ENCODE results near the gene NASP. TPM values are rescaled to one million over a fixed set of nuclear protein-coding genes. Genes with fewer than 3 reads are reported as not detected.

NASP gene
- total and polyA plus RNA-seq, 2 donors (not counting 3 experiments of a cell fraction or from before 2014, with no cell fraction given) = 101 to 149 TPM

- no peak overlapping the region for H2AFZ ChIP-seq (ENCODE audit: low read depth, low read length)
- CTCF ChIA-PET = no interaction called here
Observed at GRCh38 chr1:45541193-45541592, 42.6 kb upstream of the NASP start.

GRCh38 chr1:45542591-45542990 lies 41.2 kb upstream of the NASP start:
- H3K9me3 ChIP-seq (replicated peaks; ENCODE audit: control insufficient read depth, insufficient read depth, low read length) = no peaks in the 10 kb centered on the region
- POLR2A ChIA-PET = interaction anchor here (8.2 kb wide), 1 partner anchor 22 kb away, joined by 83 read pairs; the partner anchor contains the start of gene PRDX1
- CTCF ChIA-PET = interaction anchor here (0.8 to 3.2 kb wide), 4 partner anchors 8 to 29 kb away, joined by 3 to 12 read pairs (median 4); partner anchors contain the start of gene AKR1A1
- no peaks in the 10 kb centered on the region for H3K9me1 ChIP-seq (replicated peaks; ENCODE audit: control insufficient read depth, extremely low read depth, insufficient read depth, low read length)
- H3K79me2 ChIP-seq (ENCODE audit: control insufficient read depth, insufficient read depth, low read length) = no peaks in the 10 kb centered on the region
- FAIRE-seq = peak; percentile 63
- no peak overlapping the region for H2AFZ ChIP-seq (ENCODE audit: low read depth, low read length)
- intact Hi-C loops (cut with micrococcal nuclease) = no loop called here
- H3K36me3 ChIP-seq (ENCODE audit: control insufficient read depth in 2 of 2, extremely low read depth in 1 of 2, insufficient read depth in 2 of 2, low read length in 2 of 2) = no peaks in the 10 kb centered on the region
- H3K27me3 ChIP-seq (ENCODE audit: control insufficient read depth in 2 of 2, insufficient read depth in 2 of 2, low read length in 2 of 2) = no peaks in the 10 kb centered on the region
- dilution Hi-C loops (cut with MboI; ENCODE audit: extremely low pct_ligation_motif_present, low sequenced_read_pairs) = no loop called here
- H4K20me1 ChIP-seq (replicated peaks; ENCODE audit: control insufficient read depth, extremely low read depth, insufficient read depth, low read length) = no peaks in the 10 kb centered on the region
- no peak overlapping the region for H3K4me3 ChIP-seq (replicated peaks in 1 of 3; ENCODE audit: insufficient read depth in 1 of 3, low read depth in 1 of 3, low read length in 3 of 3)
- H3K4me2 ChIP-seq (ENCODE audit: insufficient read depth, low read length) = no peak overlapping the region
- H3K4me1 ChIP-seq (ENCODE audit: control insufficient read depth, extremely low read depth, insufficient read depth, low read length) = peaks cover 27% of the 10 kb centered on the region
- BruUV-seq (replicated peaks) = no TSS peak
- H3K27ac ChIP-seq (ENCODE audit: insufficient read depth, low read depth, low read length) = no peak overlapping the region
- DNase-seq (ENCODE audit: low read depth, low spot score) = no peak
- TF ChIP-seq POLR2AphosphoS5 (IDR thresholded peaks at IDR 0.05; ENCODE audit: insufficient read depth, low read depth, low read length) (no peak), FOS (IDR thresholded peaks at IDR 0.05; ENCODE audit: borderline replicate concordance, insufficient read depth, low read length) (no peak), MYC (IDR thresholded peaks at IDR 0.05; ENCODE audit: low read depth, low read length) (no peak)
- no peak overlapping the region for H3K9ac ChIP-seq (replicated peaks; ENCODE audit: extremely low read depth, insufficient read depth, low read length)

More at GRCh38 chr1:45541193-45541592, 42.6 kb upstream of the NASP start:
- Histone ChIP-seq H4K20me1 (replicated peaks; ENCODE audit: control insufficient read depth, extremely low read depth, insufficient read depth, low read length) (no peaks in the 10 kb centered on the region), H3K9me1 (replicated peaks; ENCODE audit: control insufficient read depth, extremely low read depth, insufficient read depth, low read length) (no peaks in the 10 kb centered on the region), H3K36me3 (ENCODE audit: control insufficient read depth in 2 of 2, extremely low read depth in 1 of 2, insufficient read depth in 2 of 2, low read length in 2 of 2) (no peaks in the 10 kb centered on the region), H3K4me3 (replicated peaks in 1 of 3; ENCODE audit: insufficient read depth in 1 of 3, low read depth in 1 of 3, low read length in 3 of 3) (no peak overlapping the region), H3K27ac (ENCODE audit: insufficient read depth, low read depth, low read length) (no peak overlapping the region), H3K9ac (replicated peaks; ENCODE audit: extremely low read depth, insufficient read depth, low read length) (no peak overlapping the region), H3K9me3 (replicated peaks; ENCODE audit: control insufficient read depth, insufficient read depth, low read length) (no peaks in the 10 kb centered on the region), H3K79me2 (ENCODE audit: control insufficient read depth, insufficient read depth, low read length) (no peaks in the 10 kb centered on the region), H3K4me1 (ENCODE audit: control insufficient read depth, extremely low read depth, insufficient read depth, low read length) (peaks cover 27% of the 10 kb centered on the region), H3K27me3 (ENCODE audit: control insufficient read depth in 2 of 2, insufficient read depth in 2 of 2, low read length in 2 of 2) (no peaks in the 10 kb centered on the region), H3K4me2 (ENCODE audit: insufficient read depth, low read length) (no peak overlapping the region)
- intact Hi-C loops (cut with micrococcal nuclease) = no loop called here
- dilution Hi-C loops (cut with MboI; ENCODE audit: extremely low pct_ligation_motif_present, low sequenced_read_pairs) = no loop called here
- no TSS peak for BruUV-seq (replicated peaks)
- DNase-seq (ENCODE audit: low read depth, low spot score) (no peak), FAIRE-seq (peak; percentile 8)
- POLR2A ChIA-PET = interaction anchor here (1.6 to 8.2 kb wide), 2 partner anchors 20 to 21 kb away, joined by 4 to 83 read pairs; partner anchors contain the start of gene PRDX1
- TF ChIP-seq MAX (IDR thresholded peaks at IDR 0.05; ENCODE audit: insufficient read depth, insufficient read length) (no peak), EZH2 (IDR thresholded peaks at IDR 0.05; ENCODE audit: borderline replicate concordance, low read depth, low read length, severe bottlenecking) (no peak), MYC (IDR thresholded peaks at IDR 0.05; ENCODE audit: low read depth, low read length) (no peak)

Data from endothelial cell of umbilical vein (primary cell).